NB4 (cell line): ENCODE measurements around the gene PRELID2.

Experiments
- DNase-seq: peaks from one replicate; pipeline ENCODE4 v3.0.0; 2010; ENCODE audit warnings: low read depth
- H3K4me3 ChIP-seq: one replicate; pipeline ENCODE4 v1.5.1; 2011; ENCODE audit warnings: mild to moderate bottlenecking, low read depth, low read length, moderate library complexity
- MAX ChIP-seq: IDR thresholded peaks from 2 replicates; pipeline ENCODE4 v1.6.1; 2011; ENCODE audit warnings: low read depth, low read length
- MYC ChIP-seq: IDR thresholded peaks from 2 replicates; pipeline ENCODE4 v1.6.1; 2011; ENCODE audit warnings: low read depth, low read length
- POLR2A ChIP-seq: IDR thresholded peaks from 2 replicates; pipeline ENCODE4 v1.6.1; 2011; ENCODE audit warnings: mild to moderate bottlenecking; ENCODE audit not compliant: insufficient read length; ENCODE audit errors: extremely low read depth
- TF ChIP-seq, protein P1 (sequence below): IDR thresholded peaks from one replicate; pipeline ENCODE4 v1.5.1; 2012; ENCODE audit warnings: low read depth, low read length

PRELID2 gene

DNA sequence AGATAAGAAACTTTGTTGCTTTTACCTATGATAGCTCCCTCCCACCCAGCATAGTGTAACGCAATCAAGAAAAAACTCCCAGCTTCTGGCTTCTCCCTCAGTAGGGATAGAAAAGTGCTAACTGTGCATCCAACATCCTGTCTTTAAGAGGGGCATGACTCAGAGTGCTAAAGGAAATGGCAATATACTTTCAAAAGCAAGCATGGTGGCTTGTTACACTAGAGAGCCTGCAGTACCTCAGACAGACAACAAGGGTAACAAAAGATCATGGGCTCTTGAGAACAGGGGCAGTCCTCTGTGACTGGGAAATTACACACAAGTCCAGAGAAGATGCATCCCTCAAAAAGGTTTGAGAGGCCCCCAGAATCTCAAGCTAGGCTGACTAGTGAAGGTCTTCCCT lies 37.8 kb downstream of the PRELID2 start:
- H3K4me3 ChIP-seq: no peak overlapping the region
- TF ChIP-seq, protein P1, sequence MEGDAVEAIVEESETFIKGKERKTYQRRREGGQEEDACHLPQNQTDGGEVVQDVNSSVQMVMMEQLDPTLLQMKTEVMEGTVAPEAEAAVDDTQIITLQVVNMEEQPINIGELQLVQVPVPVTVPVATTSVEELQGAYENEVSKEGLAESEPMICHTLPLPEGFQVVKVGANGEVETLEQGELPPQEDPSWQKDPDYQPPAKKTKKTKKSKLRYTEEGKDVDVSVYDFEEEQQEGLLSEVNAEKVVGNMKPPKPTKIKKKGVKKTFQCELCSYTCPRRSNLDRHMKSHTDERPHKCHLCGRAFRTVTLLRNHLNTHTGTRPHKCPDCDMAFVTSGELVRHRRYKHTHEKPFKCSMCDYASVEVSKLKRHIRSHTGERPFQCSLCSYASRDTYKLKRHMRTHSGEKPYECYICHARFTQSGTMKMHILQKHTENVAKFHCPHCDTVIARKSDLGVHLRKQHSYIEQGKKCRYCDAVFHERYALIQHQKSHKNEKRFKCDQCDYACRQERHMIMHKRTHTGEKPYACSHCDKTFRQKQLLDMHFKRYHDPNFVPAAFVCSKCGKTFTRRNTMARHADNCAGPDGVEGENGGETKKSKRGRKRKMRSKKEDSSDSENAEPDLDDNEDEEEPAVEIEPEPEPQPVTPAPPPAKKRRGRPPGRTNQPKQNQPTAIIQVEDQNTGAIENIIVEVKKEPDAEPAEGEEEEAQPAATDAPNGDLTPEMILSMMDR: no peak
- TF ChIP-seq MYC: no peak
- no peak for TF ChIP-seq POLR2A
- TF ChIP-seq MAX: no peak
- peak; percentile 13 for DNase-seq

GRCh38 chr5:145796318-145796717 lies 38.8 kb downstream of the PRELID2 start:
- TF ChIP-seq MAX (no peak), MYC (no peak), POLR2A (no peak)
- TF ChIP-seq, protein P1: no peak
- no peak overlapping the region for H3K4me3 ChIP-seq
- no peak for DNase-seq

DNA sequence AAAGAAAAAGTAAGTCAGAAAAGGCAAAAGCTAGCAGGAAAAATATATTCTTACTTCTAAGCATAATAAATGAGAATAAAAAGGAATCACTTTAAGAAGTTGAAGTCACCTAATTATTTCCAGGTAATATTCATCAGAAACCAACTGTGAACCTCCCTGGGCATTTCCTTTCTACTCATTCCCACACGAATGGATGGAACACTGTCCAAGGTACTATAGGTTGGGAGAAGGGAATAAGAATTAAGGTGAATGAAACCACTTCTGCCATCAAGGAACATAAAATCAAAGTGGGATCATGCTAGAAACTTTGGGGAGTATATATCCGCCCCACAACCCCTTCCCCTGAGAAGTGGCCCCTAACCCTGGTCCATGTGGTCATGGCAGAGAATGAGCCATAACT lies 41.6 kb downstream of the PRELID2 start:
- no peak for DNase-seq
- no peak overlapping the region for H3K4me3 ChIP-seq
- no peak for TF ChIP-seq MAX
- no peak for TF ChIP-seq MYC
- TF ChIP-seq, protein P1: no peak
- no peak for TF ChIP-seq POLR2A

GRCh38 chr5:145792840-145793239 lies 42.3 kb downstream of the PRELID2 start:
- no peak overlapping the region for H3K4me3 ChIP-seq
- DNase-seq: no peak
- TF ChIP-seq POLR2A (no peak), MYC (no peak), MAX (no peak)
- TF ChIP-seq, protein P1: no peak

- no peak overlapping the region for H3K4me3 ChIP-seq
- TF ChIP-seq, protein P1: no peak
- TF ChIP-seq POLR2A (no peak), MYC (no peak), MAX (no peak)
- DNase-seq: no peak
Measured at GRCh38 chr5:145791866-145792265, 43.3 kb downstream of the PRELID2 start.

GRCh38 chr5:145787996-145788395 lies 47.1 kb downstream of the PRELID2 start:
- no peak overlapping the region for H3K4me3 ChIP-seq
- no peak for DNase-seq
- TF ChIP-seq POLR2A (no peak), MYC (no peak), MAX (no peak)
- TF ChIP-seq, protein P1: no peak
